HCT116 (cell line): ENCODE data around the gene NHERF2. TPM values are rescaled to one million over a fixed set of nuclear protein-coding genes. Genes with fewer than 3 reads are reported as not detected.

Experiments
- ATAC-seq: fragments of 200-7000 bp; cut with Tn5 transposase; 2 replicates; pipeline ENCODE4 v1.9.1; 2020; ENCODE audit warnings: mild to moderate bottlenecking, moderate library complexity
- BruUV-seq: library from RNA; stranded (reverse); fragments of 400-500 nt; replicated peaks from 2 replicates; lab custom pipeline; 2021; lab: Mats Ljungman, UMichigan
- CTCF ChIA-PET: fragments of 300-600 bp; sonication (Branson Sonifier 250); formaldehyde crosslinking; loops from one replicate; lab custom pipeline; 2021; ENCODE audit warnings: antibody characterized with exemption; lab: Charles Lee
- POLR2A ChIA-PET: fragments of 300-600, 350-600 bp; sonication (Branson Sonifier 250); formaldehyde crosslinking; loops from one replicate; lab custom pipeline; 2021; ENCODE audit warnings: antibody characterized with exemption; lab: Charles Lee
- RAD21 ChIA-PET, 2 experiments: fragments of 300-600 bp; sonication (Branson Sonifier 250); formaldehyde crosslinking; loops; one replicate each; lab custom pipeline; 2023; ENCODE audit warnings: low total read pairs in 2 of 2; ENCODE audit not compliant: uncharacterized antibody in 2 of 2, unreplicated experiment in 2 of 2, low non-redundant PET in 1 of 2; lab: Charles Lee
- DNase-seq: peaks from one replicate; pipeline ENCODE4 v3.0.0-alpha.2; 2010; ENCODE audit warnings: low read depth, low spot score
- H2AFZ ChIP-seq: fragments of 200-600 bp; shearing (Covaris generic), sonication (generic); 2 replicates; pipeline ENCODE4 v1.6.1; 2017; ENCODE audit warnings: low read depth, mixed run types, mixed read lengths, antibody characterized with exemption, low read length; ENCODE audit not compliant: poor library complexity, severe bottlenecking
- H3K27ac ChIP-seq: 2 replicates; pipeline ENCODE4 v1.5.1; 2012; ENCODE audit warnings: low read depth, low read length
- H3K27me3 ChIP-seq: fragments of 200-600 bp; sonication (generic); 2 replicates; pipeline ENCODE4 v1.6.1; 2016; ENCODE audit warnings: mixed run types, low read length, mixed read lengths; ENCODE audit not compliant: insufficient read depth
- H3K36me3 ChIP-seq, 2 experiments: fragments of 200-500 bp in 1 of 2; fragments of 200-600 bp in 1 of 2; sonication (Bioruptor generic) in 1 of 2; sonication (generic) in 1 of 2; 2 replicates each; pipeline versions ENCODE4 v1.5.1 to v1.6.1; 2014 to 2016; ENCODE audit warnings: low read length in 2 of 2, inconsistent platforms in 1 of 2, mixed read lengths in 1 of 2, mixed run types in 1 of 2; ENCODE audit not compliant: insufficient read depth in 2 of 2, control insufficient read depth in 1 of 2
- H3K4me1 ChIP-seq, 2 experiments: fragments of 200-600 bp in 1 of 2; sonication (generic) in 1 of 2; 2 replicates each; pipeline versions ENCODE4 v1.5.1 to v1.6.1; 2012 to 2017; ENCODE audit warnings: low read length in 2 of 2, inconsistent platforms in 1 of 2, mild to moderate bottlenecking in 1 of 2, mixed read lengths in 1 of 2, mixed run types in 1 of 2, moderate library complexity in 1 of 2; ENCODE audit not compliant: insufficient read depth in 2 of 2, control insufficient read depth in 1 of 2
- H3K4me2 ChIP-seq: fragments of 200-600 bp; sonication (generic); 2 replicates; pipeline ENCODE4 v1.6.1; 2017; ENCODE audit warnings: mixed run types, low read length, mixed read lengths
- H3K4me3 ChIP-seq, 2 experiments: fragments of 200-600 bp in 1 of 2; sonication (generic) in 1 of 2; replicated peaks in 1 of 2; 2 replicates each; pipeline ENCODE4 v1.5.1; 2011 to 2016; ENCODE audit warnings: low read length in 2 of 2, control low read depth in 1 of 2, low read depth in 1 of 2, mild to moderate bottlenecking in 1 of 2, mixed read lengths in 1 of 2, mixed run types in 1 of 2
- H3K79me2 ChIP-seq: fragments of 200-600 bp; sonication (generic); 2 replicates; pipeline ENCODE4 v1.6.1; 2017; ENCODE audit warnings: mild to moderate bottlenecking, mixed run types, low read length, moderate library complexity, mixed read lengths; ENCODE audit not compliant: insufficient read depth
- H3K9ac ChIP-seq: fragments of 200-600 bp; sonication (generic); 2 replicates; pipeline ENCODE4 v1.6.1; 2016; ENCODE audit warnings: low read length, mixed read lengths
- H3K9me2 ChIP-seq: fragments of 200-600 bp; sonication (generic), shearing (Covaris generic); 2 replicates; pipeline ENCODE4 v1.6.1; 2017; ENCODE audit warnings: mixed run types, mild to moderate bottlenecking, moderate library complexity; ENCODE audit not compliant: insufficient read depth
- H3K9me3 ChIP-seq, 2 experiments: fragments of 200-500 bp in 1 of 2; fragments of 200-600 bp in 1 of 2; sonication (Bioruptor generic) in 1 of 2; sonication (generic) in 1 of 2; 2 replicates each; pipeline ENCODE4 v1.6.1; 2014 to 2017; ENCODE audit warnings: low read length in 2 of 2, mixed read lengths in 2 of 2, inconsistent platforms in 1 of 2, low read depth in 1 of 2, mild to moderate bottlenecking in 1 of 2, mixed run types in 1 of 2, moderate library complexity in 1 of 2; ENCODE audit not compliant: control insufficient read depth in 1 of 2, insufficient read depth in 1 of 2
- H4K20me1 ChIP-seq: fragments of 200-600 bp; sonication (generic), shearing (Covaris generic); 2 replicates; pipeline ENCODE4 v1.6.1; 2017; ENCODE audit warnings: mixed run types, mild to moderate bottlenecking, moderate library complexity; ENCODE audit not compliant: insufficient read depth
- SP1 ChIP-seq: IDR thresholded peaks from 2 replicates; pipeline ENCODE4 v1.6.1; 2012; ENCODE audit warnings: low read depth
- SRF ChIP-seq: IDR thresholded peaks from 2 replicates; pipeline ENCODE4 v1.6.1; 2012; ENCODE audit warnings: low read depth
- TCF7L2 ChIP-seq: IDR thresholded peaks from 2 replicates; pipeline ENCODE4 v1.7.0; 2011; ENCODE audit warnings: borderline replicate concordance, inconsistent platforms; ENCODE audit not compliant: insufficient read depth, insufficient read length; ENCODE audit errors: extremely low read depth
- ZFX ChIP-seq: fragments of 450-650 bp; IDR thresholded peaks from 2 replicates; pipeline ENCODE4 v1.6.1; 2017
- intact Hi-C: fragments of 100-400 bp; cut with micrococcal nuclease; formaldehyde crosslinking; loops from 2 replicates; pipeline ENCODE4 v1.10.0; 2022
- total RNA-seq: library from RNA; stranded (reverse); gene quantifications from one replicate; pipeline ENCODE4 v1.2.1, GENCODE V29; 2021; ENCODE audit not compliant: unreplicated experiment
- TF ChIP-seq, protein P1 (sequence below): IDR thresholded peaks from 2 replicates; pipeline ENCODE4 v1.6.1; 2012

NHERF2 gene
- total RNA-seq, 1 experiment from 2014 or later = 58.4 TPM

DNA sequence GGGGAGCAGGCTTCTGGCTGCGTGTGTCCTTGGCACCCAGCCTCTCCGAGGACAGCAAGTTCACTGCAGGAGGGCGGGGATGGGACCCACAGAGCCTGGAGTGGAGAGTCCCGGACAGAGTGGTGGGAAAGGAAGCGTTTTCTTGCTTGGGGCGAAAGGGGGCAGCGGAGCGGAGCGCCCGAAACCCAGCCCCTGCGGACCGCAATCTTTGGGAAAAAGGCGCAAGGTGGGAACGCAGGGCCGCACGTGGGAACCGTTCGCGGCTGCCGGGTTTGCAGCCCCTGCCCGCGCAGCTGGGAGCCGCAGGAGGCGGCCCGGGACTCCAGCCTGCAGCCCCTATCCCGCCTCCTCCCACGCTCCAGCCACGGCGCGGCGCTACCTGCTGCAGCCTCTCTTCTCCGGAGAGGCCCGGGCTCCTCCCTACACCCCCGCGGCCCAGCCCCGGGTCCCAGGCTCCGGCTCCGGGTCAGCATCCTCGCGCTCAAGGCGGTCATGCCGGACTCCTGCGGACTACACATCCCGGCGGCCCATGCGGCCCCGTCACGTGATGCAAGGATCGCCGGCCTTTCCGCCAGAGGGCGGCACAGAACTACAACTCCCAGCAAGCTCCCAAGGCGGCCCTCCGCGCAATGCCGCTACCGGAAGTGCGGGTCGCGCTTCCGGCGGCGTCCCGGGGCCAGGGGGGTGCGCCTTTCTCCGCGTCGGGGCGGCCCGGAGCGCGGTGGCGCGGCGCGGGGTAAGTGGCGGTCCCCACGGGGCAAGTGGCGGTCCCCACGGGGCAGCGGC is 20.8 kb downstream of the NHERF2 start, which contains the start of the genes NTHL1 and TSC2 (continued):
- TF ChIP-seq, protein P1, sequence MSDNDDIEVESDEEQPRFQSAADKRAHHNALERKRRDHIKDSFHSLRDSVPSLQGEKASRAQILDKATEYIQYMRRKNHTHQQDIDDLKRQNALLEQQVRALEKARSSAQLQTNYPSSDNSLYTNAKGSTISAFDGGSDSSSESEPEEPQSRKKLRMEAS = peak; percentile 87
- TF ChIP-seq TCF7L2 (peak; percentile 52), SP1 (no peak; the same call in 1 of the 2 replicates)

- Histone ChIP-seq H3K9me2 (no peaks in the 10 kb centered on the region), H4K20me1 (no peaks in the 10 kb centered on the region), H3K79me2 (peaks cover 11% of the 10 kb centered on the region; the same call in 1 of the 2 replicates), H3K4me3 (peak overlapping the region; percentile 64 to 88), H3K36me3 (peaks cover 0 to 3% of the 10 kb centered on the region in 2 experiments; a peak in 2 of 4 replicates), H3K27me3 (no peaks in the 10 kb centered on the region), H3K27ac (peak overlapping the region; percentile 55; the same call in 1 of the 2 replicates), H2AFZ (no peak overlapping the region), H3K4me1 (peaks cover 6 to 31% of the 10 kb centered on the region in 2 experiments; a peak in 3 of 4 replicates), H3K9ac (peak overlapping the region; percentile 77), H3K4me2 (peak overlapping the region; percentile 82)
- POLR2A ChIA-PET = interaction anchor here (1.0 to 1.7 kb wide), 3 partner anchors 103 to 203 kb away, joined by 4 to 6 read pairs (median 4); partner anchors contain the start of genes ECI1 and TRAF7
- no TSS peak for BruUV-seq
- CTCF ChIA-PET = interaction anchor here (0.8 to 1.8 kb wide), 5 partner anchors 8 to 92 kb away, joined by 3 to 12 read pairs (median 4); no protein-coding TSS in a partner anchor
- no peak for DNase-seq
- intact Hi-C loops = loop anchor here (5.0 kb wide), 1 partner anchor 94 kb away; no protein-coding TSS in a partner anchor
- TF ChIP-seq SRF (no peak), ZFX (peak; percentile 36; the same call in 1 of the 2 replicates)
- TF ChIP-seq, all 23 proteins: peak for 1
- peak; percentile 17 for ATAC-seq
- no peaks in the 10 kb centered on the region for H3K9me3 ChIP-seq
- RAD21 ChIA-PET = no interaction called here
Observed at GRCh38 chr16:2048116-2048543, 21.4 kb downstream of the NHERF2 start.
